DMS79 (cell line): Measurements from ENCODE around the gene ARTN.

Experiments used
- DNase-seq: peaks from one replicate; lab custom pipeline; 2025; lab: John Stamatoyannopoulos, UW

Gene ARTN

GRCh38 chr1:43970911-43971310 is 37.3 kb downstream of the ARTN start:
- no peak for DNase-seq

DNA sequence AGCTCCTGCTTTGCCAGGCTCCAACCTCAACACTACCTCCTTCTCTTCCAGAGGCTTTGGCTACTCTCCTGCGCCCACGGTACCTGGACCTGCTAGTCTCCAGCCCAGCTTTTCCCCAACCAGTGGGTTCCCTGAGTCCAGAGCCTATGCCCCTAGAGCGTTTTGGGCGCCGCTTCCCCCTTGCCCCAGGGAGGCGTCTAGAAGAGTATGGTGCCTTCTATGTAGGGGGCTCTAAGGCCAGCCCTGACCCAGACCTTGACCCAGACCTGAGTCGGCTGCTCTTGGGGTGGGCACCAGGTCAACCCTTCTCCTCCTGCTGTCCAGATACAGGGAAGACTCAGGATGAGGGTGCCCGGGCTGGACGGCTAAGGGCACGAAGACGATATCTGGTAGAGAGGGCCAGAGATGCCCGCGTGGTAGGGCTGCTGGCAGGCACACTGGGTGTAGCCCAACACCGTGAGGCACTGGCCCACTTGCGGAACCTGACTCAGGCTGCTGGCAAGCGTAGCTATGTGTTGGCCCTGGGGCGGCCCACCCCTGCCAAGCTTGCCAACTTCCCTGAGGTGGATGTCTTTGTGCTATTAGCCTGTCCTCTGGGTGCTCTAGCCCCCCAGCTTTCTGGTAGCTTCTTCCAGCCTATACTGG is 37.9 kb downstream of the ARTN start:
- DNase-seq = no peak

DNA sequence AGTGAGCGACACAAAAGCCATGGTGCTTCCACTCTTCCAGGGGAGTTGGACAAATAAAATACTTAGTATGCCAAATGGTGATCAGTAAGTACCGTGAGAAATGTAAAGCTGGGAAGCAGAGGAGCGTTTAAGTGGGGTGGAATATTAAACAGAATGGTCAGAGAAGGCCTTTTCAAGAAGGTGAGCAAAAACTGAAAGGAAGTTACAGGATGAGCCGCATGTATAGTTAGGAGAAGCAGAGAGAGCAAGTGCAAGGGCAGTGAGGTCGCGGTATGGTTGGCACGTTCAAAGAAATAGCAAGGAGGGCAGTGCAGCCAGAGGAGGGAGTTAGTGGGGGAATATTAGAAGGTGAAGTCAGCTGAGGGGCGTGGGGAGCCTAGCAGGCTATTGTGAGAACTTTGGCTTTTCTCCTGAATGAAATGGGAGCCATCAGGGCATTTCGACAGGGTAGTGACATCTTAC is 40.4 kb downstream of the ARTN start:
- peak; percentile 57 for DNase-seq

GRCh38 chr1:43974443-43975248 is 41.0 kb downstream of the ARTN start, which contains the start of gene ATP6V0B:
TSS of gene ATP6V0B (plus strand) at chr1:43974960. CDS start at chr1:43975041, 81 bp downstream.
- DNase-seq = peak; percentile 87

- no peak for DNase-seq
These were observed 41.8 kb downstream of the ARTN start for GRCh38 chr1:43975249-43975961.

- no peak for DNase-seq
These were observed 42.4 kb downstream of the ARTN start for GRCh38 chr1:43976045-43976444.

DNA sequence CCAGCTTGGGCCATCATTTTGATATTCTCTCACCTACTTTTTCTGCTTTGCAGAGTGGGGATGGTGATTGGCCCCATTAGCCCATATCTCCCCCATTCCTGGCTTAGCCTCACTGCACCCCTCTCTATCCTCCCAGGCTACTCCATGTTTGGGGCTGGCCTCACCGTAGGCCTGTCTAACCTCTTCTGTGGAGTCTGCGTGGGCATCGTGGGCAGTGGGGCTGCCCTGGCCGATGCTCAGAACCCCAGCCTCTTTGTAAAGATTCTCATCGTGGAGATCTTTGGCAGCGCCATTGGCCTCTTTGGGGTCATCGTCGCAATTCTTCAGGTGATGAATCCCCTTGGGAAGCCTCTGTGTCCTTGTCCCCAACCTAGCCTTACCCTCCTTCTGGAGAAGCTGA is 43.3 kb downstream of the ARTN start:
- DNase-seq = no peak

GRCh38 chr1:43977376-43978263 is 44.0 kb downstream of the ARTN start:
- DNase-seq = no peak

DNA sequence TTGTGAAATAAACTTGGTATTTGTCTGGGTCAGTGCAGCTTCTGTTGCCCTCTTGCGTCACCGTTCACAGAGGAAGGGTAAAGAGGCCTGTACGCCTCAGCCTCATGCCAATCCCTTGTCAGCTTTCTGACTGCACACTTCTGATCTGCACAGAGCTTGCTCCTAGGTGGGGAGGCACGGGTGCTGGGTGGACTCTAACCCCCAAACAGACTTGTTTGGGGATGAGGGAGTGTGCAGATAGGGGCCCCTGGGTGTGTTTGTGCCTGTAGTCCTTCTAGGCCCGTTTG is 44.6 kb downstream of the ARTN start:
- DNase-seq = no peak

GRCh38 chr1:43978551-43979260 is 45.1 kb downstream of the ARTN start, which contains the start of gene B4GALT2:
TSS of gene B4GALT2 (plus strand) at chr1:43979210. CDS start at chr1:43981161, 1,951 bp downstream.
- no peak for DNase-seq

GRCh38 chr1:43979261-43979527 is 45.6 kb downstream of the ARTN start:
- no peak for DNase-seq

DNA sequence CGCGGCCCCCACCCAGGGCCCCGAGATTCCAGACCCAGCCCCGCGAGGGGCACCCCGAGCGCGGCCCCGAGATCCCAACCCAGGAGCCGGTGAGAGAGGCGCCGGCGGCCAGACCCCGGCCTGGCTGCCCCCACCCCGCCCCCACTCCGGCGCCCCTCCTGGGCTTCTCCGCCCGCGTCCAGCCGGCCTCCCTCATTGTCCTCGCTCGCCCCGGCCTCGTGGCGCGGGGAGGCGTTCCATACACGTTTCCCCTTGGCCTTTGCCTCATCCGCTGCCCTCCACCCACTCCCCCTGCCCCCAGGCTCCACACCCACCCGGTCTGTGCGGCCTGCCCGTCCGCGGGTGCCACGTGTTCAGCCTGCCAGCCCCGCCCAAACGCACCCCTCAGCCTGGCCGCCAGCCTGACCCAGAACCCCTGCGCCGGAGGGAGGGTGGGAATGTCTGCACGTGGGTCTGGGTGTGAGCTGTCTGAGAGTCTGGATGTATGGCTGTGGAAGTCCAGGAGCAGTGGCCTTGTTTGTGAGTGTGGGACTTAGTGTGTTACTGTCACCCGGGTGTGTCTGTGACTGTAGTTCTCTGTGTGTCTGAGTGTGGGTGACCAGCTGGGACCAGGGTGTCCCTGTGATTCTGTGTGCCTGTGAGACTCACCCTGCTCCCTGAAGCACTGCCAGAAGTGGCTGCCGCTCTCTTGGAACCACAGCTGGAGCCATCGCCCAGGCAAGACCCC is 46.1 kb downstream of the ARTN start:
- DNase-seq = no peak

DNA sequence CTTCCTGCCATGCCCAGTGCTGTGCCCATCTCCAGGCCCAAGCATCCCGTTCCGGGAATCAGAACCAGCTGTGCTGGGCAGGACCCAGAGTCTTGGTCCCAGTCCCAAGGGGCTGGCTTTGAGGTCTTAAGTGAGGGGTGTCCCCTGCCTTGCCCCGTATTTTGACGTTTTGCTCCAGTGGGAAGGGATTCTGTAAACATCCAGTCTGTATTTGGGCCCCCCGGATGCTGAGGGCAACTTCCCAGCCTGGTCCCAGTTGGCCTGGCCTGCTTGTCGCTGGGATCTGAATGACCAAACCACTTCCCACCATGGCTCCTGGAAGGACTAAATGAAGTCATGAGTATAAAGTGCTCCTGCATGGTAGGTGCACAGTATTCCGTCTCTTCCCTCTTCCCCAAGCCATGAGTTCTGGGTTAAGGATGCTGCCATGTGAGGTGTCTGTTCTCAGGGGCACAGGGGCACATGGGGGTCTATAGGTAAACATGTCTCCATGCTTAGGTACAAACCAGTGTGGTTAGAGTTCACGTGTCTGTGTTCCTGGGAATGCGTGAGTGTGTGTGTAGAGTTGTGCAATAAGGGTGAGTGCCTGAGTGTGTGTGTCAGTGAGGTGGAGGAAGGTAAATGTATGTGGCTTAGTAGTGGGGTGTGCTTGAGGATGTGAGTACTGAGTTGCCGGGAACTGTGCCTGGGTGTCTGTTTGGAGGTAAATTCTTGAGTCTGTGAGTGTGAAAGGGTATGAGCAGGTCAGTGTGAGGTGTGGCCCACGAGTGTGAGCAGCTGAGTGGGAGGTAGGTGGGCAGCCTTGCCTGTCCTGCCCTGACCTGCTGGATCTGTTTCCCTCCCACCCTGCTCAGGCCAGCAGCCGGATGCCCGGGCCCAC is 46.9 kb downstream of the ARTN start:
- DNase-seq = no peak

- DNase-seq = no peak
These were observed 47.5 kb downstream of the ARTN start for GRCh38 chr1:43981135-43981491.

DNA sequence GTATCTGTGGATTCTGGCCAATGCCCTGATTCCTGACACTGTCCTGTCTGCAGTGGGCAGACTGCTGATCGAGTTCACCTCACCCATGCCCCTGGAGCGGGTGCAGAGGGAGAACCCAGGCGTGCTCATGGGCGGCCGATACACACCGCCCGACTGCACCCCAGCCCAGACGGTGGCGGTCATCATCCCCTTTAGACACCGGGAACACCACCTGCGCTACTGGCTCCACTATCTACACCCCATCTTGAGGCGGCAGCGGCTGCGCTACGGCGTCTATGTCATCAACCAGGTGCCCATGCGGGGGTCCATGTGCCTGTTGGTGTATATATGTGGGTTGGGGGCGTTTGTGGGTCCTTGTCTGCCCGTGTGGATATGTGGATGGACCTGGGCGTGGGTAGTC is 48.0 kb downstream of the ARTN start:
- DNase-seq = no peak

DNA sequence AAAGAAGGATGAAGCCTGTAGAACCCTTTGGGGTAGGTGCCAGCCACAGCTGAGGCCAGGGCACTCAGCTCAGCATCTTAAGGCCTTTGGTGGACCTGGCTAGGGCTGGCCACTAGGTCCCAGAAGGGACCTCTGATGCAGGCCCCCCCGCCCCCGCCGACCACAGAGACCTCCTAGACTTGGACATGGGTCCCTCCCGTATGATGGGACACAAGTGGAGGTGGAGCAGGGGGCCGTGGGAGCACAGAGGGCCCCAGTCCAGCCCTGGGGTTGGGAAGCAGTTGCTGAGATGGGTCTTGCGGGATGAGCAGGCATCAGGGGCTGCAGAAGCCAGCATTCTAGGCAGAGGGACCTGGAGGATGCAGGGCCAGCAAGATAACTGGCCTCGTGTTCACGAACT is 48.6 kb downstream of the ARTN start:
- no peak for DNase-seq

GRCh38 chr1:43982808-43983207 is 49.2 kb downstream of the ARTN start:
- DNase-seq = no peak

- no peak for DNase-seq
These were observed 49.8 kb downstream of the ARTN start for GRCh38 chr1:43983253-43983899.

- no peak for DNase-seq
These were observed 51.3 kb downstream of the ARTN start for GRCh38 chr1:43984855-43985254.
